ENCODE data around the gene LRP8. TPM values are rescaled to one million over a fixed set of nuclear protein-coding genes. Genes with fewer than 3 reads are reported as not detected.
A peak's percentile ranks its signal among the peaks of the same experiment; 100 is the strongest.

Gene LRP8
- polyA plus RNA-seq, 1 donor (not counting 4 experiments of a cell fraction or from before 2014, with no cell fraction given) = 31.0 TPM

DNA sequence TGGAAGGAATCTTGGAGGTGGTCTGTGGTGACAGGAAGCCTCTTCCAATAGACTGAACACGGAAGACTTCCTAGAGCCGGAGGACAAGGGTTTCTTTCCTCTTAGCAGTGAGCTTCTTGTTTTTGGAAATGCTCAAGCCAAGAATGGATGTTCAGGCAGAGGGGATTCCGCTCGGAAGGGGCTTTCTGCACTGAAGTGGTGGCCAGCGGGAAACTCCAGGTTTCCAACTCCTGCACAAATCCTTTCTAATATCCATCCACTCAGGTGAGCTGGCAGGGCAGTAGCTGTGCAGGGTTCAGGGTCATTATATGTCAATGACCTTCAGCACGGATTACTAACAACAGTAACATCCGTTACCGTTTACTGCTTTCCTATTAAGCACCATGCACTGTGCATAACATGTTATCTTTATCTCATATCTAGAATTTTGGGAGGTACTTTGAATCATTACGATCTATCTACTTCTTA is 131.8 kb downstream of the LRP8 start:
- no peaks in the 10 kb centered on the region for H3K9me3 ChIP-seq (ENCODE audit: control insufficient read depth, low read depth, low read length)
- no peak for TF ChIP-seq EZH2 (IDR thresholded peaks at IDR 0.05; ENCODE audit: low read length)
- TF ChIP-seq, protein P1, sequence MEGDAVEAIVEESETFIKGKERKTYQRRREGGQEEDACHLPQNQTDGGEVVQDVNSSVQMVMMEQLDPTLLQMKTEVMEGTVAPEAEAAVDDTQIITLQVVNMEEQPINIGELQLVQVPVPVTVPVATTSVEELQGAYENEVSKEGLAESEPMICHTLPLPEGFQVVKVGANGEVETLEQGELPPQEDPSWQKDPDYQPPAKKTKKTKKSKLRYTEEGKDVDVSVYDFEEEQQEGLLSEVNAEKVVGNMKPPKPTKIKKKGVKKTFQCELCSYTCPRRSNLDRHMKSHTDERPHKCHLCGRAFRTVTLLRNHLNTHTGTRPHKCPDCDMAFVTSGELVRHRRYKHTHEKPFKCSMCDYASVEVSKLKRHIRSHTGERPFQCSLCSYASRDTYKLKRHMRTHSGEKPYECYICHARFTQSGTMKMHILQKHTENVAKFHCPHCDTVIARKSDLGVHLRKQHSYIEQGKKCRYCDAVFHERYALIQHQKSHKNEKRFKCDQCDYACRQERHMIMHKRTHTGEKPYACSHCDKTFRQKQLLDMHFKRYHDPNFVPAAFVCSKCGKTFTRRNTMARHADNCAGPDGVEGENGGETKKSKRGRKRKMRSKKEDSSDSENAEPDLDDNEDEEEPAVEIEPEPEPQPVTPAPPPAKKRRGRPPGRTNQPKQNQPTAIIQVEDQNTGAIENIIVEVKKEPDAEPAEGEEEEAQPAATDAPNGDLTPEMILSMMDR (optimal IDR thresholded peaks at IDR 0.05 in 1 of 3, IDR thresholded peaks at IDR 0.05 in 1 of 3, conservative IDR thresholded peaks at IDR 0.05 in 1 of 3; ENCODE audit: extremely low read depth in 1 of 3, insufficient read depth in 2 of 3, low read length in 3 of 3) = no peak
- H3K36me3 ChIP-seq (ENCODE audit: control insufficient read depth in 2 of 2, extremely low read depth in 1 of 2, insufficient read depth in 2 of 2, low read length in 2 of 2) = no peaks in the 10 kb centered on the region
- H3K27ac ChIP-seq (ENCODE audit: control insufficient read depth, insufficient read depth, low read length) = peak overlapping the region; percentile 23
- H2AFZ ChIP-seq (ENCODE audit: control insufficient read depth, low read length) = peak overlapping the region; percentile 9
- DNase-seq (ENCODE audit: low read depth, low spot score) (no peak), FAIRE-seq (no peak)
- H3K9me1 ChIP-seq (ENCODE audit: control insufficient read depth, extremely low read depth, insufficient read depth, low read length) = no peaks in the 10 kb centered on the region
- dilution Hi-C loops (cut with MboI; ENCODE audit: extremely low pct_ligation_motif_present, low sequenced_read_pairs) = no loop called here
- peak overlapping the region; percentile 72 to 90 (median 86) for H3K4me3 ChIP-seq (ENCODE audit: control insufficient read depth in 2 of 3, extremely low read depth in 1 of 3, insufficient read depth in 2 of 3, low read depth in 1 of 3, low read length in 3 of 3)
- peaks cover 8% of the 10 kb centered on the region for H3K79me2 ChIP-seq (ENCODE audit: control insufficient read depth, insufficient read depth, low read length)
- peak overlapping the region; percentile 88 for H3K4me2 ChIP-seq (ENCODE audit: control insufficient read depth, extremely low read depth, insufficient read depth, low read depth, low read length)
- no peaks in the 10 kb centered on the region for H4K20me1 ChIP-seq (ENCODE audit: control insufficient read depth, extremely low read depth, insufficient read depth, low read length)
- H3K27me3 ChIP-seq (ENCODE audit: control insufficient read depth, extremely low read depth, insufficient read depth, low read length) = no peaks in the 10 kb centered on the region
- peak overlapping the region; percentile 84 for H3K9ac ChIP-seq (ENCODE audit: control insufficient read depth, extremely low read depth, insufficient read depth, low read length)
- peaks cover 20% of the 10 kb centered on the region for H3K4me1 ChIP-seq (ENCODE audit: control insufficient read depth, extremely low read depth, insufficient read depth, low read length)

DNA sequence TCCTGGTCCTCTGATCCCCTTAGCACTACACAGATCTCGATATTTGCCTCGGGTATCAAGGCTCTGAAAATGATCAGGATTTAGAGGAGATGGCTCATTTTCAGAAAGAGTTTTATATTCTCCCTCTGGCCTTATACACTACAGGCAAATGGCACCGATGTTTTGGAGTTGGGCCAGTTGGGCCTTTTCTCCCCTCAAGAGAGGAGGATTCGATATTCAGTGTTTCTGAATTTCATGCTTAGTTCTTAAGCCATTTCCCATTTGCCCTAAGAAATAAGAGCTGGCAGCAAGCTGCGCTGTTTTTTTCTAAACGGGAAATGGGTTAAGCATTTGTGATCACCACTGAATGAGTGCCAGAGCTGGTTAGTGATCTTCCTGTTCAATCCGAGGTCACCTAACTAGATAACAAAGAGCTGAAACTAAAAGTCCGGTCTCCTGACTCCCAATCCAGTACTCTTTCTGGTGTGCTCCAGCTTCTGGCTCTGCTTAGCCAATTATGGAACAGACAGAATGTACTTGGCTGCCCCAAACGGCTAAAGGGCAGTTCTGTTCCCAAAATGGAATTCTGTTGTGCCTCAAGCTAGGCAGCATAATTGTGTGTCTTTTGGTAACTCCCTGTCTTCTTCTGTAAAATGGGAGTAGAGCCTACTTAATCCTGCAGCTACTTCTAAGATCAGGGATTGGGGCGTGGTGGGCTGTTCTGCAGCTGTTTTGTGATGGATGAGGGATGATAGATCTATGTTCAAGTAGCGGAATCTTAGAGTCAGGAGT is 132.4 kb downstream of the LRP8 start:
- dilution Hi-C loops (cut with MboI; ENCODE audit: extremely low pct_ligation_motif_present, low sequenced_read_pairs) = no loop called here
- Histone ChIP-seq H3K4me3 (ENCODE audit: control insufficient read depth in 2 of 3, extremely low read depth in 1 of 3, insufficient read depth in 2 of 3, low read depth in 1 of 3, low read length in 3 of 3) (no peak overlapping the region), H3K4me2 (ENCODE audit: control insufficient read depth, extremely low read depth, insufficient read depth, low read depth, low read length) (no peak overlapping the region), H3K4me1 (ENCODE audit: control insufficient read depth, extremely low read depth, insufficient read depth, low read length) (peaks cover 14% of the 10 kb centered on the region), H3K79me2 (ENCODE audit: control insufficient read depth, insufficient read depth, low read length) (peaks cover 8% of the 10 kb centered on the region), H3K9ac (ENCODE audit: control insufficient read depth, extremely low read depth, insufficient read depth, low read length) (no peak overlapping the region), H3K9me1 (ENCODE audit: control insufficient read depth, extremely low read depth, insufficient read depth, low read length) (no peaks in the 10 kb centered on the region), H3K27me3 (ENCODE audit: control insufficient read depth, extremely low read depth, insufficient read depth, low read length) (no peaks in the 10 kb centered on the region), H3K27ac (ENCODE audit: control insufficient read depth, insufficient read depth, low read length) (no peak overlapping the region), H3K9me3 (ENCODE audit: control insufficient read depth, low read depth, low read length) (no peaks in the 10 kb centered on the region), H2AFZ (ENCODE audit: control insufficient read depth, low read length) (peak overlapping the region; percentile 5), H4K20me1 (ENCODE audit: control insufficient read depth, extremely low read depth, insufficient read depth, low read length) (no peaks in the 10 kb centered on the region), H3K36me3 (ENCODE audit: control insufficient read depth in 2 of 2, extremely low read depth in 1 of 2, insufficient read depth in 2 of 2, low read length in 2 of 2) (no peaks in the 10 kb centered on the region)
- FAIRE-seq (no peak), DNase-seq (ENCODE audit: low read depth, low spot score) (no peak)
- TF ChIP-seq, protein P1 (optimal IDR thresholded peaks at IDR 0.05 in 1 of 3, IDR thresholded peaks at IDR 0.05 in 1 of 3, conservative IDR thresholded peaks at IDR 0.05 in 1 of 3; ENCODE audit: extremely low read depth in 1 of 3, insufficient read depth in 2 of 3, low read length in 3 of 3) = no peak
- TF ChIP-seq EZH2 (IDR thresholded peaks at IDR 0.05; ENCODE audit: low read length) = no peak

Other genes with a start within 250 kb of the LRP8 start
- not detected in 3 replicates for gene SLC1A7, start 185.4 kb downstream of the LRP8 start, polyA plus RNA-seq
- 13.8 to 21.6 TPM (median 16.6 TPM) in 3 replicates for gene CPT2, start 131.2 kb downstream of the LRP8 start, polyA plus RNA-seq
- gene CZIB, start 107.4 kb downstream of the LRP8 start, polyA plus RNA-seq = 41.9 to 52.6 TPM (median 48.8 TPM) in 3 replicates
- 26.7 to 104 TPM (median 44.5 TPM) in 3 replicates for gene MAGOH, start 89.6 kb downstream of the LRP8 start, polyA plus RNA-seq
- gene DMRTB1, start 131.3 kb upstream of the LRP8 start, polyA plus RNA-seq = not detected in 3 replicates